GM21423 (cell line): ENCODE measurements around the gene FAM184A.
"Not testable (repeated sequence)": the region's sequence is repeated elsewhere in the genome, so short reads cannot be mapped to it uniquely, and the experiment has no call there.

Experiments
- ATAC-seq: cut with Tn5 transposase; IDR thresholded peaks from one replicate; pipeline ENCODE4 v1.9.1; 2021; ENCODE audit warnings: mild to moderate bottlenecking, moderate library complexity; ENCODE audit not compliant: unreplicated experiment

The FAM184A gene

GRCh38 chr6:119022796-119023195 is 55.7 kb downstream of the FAM184A start:
- ATAC-seq = no peak

DNA sequence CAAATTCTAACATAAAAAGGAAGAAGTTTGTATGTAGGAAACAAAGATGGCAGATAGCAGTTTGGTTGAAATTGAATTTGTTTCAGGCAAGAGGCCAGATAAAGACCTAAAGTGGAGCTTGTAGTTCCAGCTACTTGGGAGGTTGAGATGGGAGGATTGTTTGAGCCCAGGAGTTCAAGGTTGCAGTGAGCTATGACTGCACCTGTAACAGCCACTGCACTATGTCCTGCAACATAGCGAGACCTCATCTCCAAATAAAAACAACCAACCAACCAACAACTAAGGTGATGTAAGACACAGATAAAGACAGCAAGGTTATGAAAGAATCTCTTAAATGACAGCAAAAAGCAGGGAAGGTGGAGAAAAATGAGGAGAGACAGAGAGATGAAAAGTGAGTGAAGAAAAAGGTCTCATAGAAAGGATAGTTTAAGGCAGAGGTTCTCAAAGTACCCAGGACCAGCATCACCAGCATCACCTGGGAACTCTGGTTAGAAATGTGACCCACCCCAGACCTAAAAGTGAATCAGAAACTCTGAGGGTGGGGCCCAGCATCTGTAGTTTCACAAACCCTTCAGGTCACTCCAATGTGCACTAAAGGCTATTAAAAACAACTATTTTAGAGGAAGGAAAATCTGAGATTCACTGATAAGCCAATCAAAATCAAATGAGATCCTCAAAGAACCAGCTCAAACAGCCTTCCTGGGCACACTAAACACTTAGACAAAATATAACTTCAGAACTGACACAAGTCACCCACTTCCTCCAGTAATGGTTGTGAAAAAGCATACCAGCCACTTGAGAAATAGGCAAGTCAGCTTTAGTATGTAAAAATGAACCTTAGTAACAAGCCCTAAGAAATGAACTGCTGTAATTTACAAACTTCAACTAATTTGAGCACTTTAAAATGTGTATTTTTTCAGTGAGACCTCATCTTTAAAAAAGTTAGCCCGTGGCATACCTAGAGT is 57.6 kb downstream of the FAM184A start:
- ATAC-seq = no peak

DNA sequence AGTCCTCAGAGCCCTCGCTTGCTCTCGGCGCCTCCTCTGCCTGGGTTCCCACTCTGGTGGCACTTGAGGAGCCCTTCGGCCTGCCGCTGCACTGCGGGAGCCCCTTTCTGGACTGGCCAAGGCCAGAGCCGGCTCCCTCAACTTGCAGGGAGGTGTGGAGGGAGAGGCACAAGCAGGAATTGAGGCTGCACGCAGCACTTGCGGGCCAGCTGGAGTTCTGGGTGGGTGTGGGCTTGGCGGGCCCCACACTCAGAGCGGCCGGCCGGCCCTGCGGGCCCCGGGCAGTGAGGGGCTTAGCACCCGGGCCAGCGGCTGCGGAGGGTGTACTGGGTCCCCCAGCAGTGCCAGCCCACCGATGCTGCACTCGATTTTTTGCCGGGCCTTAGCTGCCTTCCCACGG is 63.3 kb downstream of the FAM184A start:
- not testable (repeated sequence) for ATAC-seq

GRCh38 chr6:119012521-119012920 is 65.9 kb downstream of the FAM184A start:
- ATAC-seq = no peak

DNA sequence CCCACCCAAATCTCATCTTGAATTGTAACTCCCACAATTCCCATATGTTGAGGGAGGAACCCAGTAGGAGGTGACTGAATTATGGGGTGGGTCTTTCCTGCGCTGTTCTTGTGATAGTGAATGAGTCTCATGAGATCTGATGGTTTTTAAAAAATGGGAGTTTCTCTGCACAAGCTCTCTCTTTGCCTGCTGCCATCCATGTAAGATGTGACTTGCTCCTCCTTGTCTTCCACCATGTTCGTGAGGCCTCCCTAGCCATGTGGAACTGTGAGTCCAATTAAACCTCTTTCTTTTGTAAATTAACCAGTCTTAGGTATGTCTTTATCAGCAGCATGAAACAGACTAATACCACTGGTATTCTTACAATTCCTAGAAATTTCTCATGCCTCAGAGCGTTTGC is 69.2 kb downstream of the FAM184A start:
- ATAC-seq = not testable (repeated sequence)

DNA sequence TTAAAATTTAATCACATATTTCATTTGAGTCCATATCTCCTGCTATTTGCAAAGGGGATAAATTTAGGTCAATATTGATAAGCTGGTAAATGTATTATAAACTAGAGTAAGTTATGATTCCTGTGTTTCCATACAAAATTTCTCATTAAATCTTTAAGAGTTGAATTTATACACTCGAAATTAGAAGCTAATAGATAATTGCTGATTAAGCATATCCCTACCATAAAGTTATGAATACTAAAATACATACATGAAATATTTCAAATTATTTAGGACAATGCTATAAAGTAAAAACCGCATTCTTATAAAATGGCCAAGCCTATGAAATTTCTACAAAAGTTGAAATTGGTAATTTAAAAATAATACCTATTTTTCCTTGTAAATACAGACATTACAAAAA is 71.5 kb downstream of the FAM184A start:
- no peak for ATAC-seq

- ATAC-seq = no peak
Measured at GRCh38 chr6:119002069-119002468, 76.4 kb downstream of the FAM184A start.

DNA sequence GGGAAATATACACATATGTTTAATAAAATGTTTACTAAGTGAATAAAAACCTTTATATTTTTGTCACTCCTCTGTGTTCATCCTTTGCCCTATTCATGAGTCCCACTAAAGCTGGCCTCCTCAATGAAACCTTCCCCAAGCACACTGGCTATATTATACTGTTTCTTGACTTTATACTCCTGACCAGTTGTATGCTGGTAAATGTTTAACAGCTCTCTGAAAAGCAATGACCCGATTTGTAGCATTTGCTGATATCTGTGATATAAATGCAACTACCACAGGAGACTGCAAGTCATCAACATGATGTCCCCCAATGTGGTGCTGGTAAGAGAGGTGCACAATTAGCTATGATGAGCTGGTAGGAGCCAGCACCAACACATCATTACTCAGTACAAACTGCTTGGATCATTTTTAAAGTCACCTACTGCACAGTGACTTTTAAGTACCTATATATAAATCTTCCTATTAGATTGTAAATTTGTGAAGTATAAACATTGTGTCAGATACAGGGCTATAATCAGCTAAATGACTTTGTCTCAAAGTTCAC is 78.9 kb downstream of the FAM184A start:
- ATAC-seq = no peak

DNA sequence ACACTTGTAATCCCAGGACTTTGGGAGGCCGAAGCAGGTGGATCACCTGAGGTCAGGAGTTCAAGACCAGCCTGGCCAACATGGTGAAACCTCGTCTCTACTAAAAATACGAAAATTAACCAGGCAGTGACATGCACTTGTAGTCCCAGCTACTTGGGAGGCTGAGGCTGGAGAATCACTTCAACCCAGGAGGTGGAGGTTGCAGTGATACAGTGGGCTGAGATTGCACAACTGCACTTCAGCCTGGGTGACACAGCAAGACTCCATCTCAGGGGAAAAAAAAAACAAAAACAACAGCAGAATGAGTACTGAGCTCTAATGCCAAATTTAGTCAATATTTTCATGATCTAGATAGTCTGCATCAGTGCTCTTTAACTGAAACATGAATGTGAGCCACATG is 81.0 kb downstream of the FAM184A start:
- ATAC-seq = not testable (repeated sequence)

- no peak for ATAC-seq
Measured at GRCh38 chr6:118996289-118996820, 82.1 kb downstream of the FAM184A start.

- no peak for ATAC-seq
Measured at GRCh38 chr6:118993803-118994251, 84.6 kb downstream of the FAM184A start.

DNA sequence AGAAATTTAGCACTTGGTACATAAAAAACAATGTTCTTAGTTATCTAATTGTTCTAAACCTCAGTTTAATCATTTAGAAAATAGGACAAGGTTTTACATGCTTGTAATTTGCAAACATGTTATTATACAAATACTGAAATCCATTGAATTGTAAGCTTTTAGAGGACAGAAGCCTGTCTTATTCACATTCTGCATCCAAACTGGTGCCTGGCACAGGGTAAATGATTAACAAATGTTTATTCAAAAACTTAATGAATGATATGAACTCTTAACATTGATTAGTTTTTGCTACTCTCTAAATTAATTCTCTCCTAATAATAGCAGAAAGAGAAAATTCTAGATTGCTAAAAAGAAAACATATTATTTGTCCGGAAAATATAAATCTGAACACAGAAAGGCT is 85.1 kb downstream of the FAM184A start:
- no peak for ATAC-seq

DNA sequence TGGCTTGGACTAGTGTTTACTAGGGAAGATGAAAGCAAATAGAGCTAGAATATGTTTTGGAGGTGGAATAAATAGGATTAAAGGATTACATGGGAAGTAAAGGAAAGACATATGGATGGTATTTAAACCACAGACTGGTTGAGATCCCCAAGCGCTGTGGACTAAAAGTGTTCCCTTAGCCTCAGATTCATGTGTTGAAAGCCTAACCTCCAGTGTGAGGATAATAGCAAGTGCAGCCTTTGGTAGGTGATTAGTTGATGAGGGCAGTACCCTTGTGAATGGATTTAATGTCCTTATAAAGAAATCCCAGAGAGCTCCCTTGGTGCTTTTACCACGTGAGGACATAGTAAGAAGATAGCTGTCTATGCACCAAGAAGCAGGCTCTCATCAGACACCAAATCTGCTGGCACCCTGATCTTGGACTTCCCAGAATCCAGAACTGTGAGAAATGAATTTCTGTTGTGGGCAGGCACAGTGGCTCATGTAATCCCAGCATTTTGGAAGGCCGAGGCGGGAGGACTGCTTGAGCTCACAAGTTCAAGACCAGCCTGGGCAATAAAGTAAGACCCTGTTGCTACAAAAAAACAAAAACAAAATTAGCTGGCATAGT is 86.2 kb downstream of the FAM184A start:
- no peak for ATAC-seq

- ATAC-seq = no peak
Measured at GRCh38 chr6:118986312-118986711, 92.2 kb downstream of the FAM184A start.

DNA sequence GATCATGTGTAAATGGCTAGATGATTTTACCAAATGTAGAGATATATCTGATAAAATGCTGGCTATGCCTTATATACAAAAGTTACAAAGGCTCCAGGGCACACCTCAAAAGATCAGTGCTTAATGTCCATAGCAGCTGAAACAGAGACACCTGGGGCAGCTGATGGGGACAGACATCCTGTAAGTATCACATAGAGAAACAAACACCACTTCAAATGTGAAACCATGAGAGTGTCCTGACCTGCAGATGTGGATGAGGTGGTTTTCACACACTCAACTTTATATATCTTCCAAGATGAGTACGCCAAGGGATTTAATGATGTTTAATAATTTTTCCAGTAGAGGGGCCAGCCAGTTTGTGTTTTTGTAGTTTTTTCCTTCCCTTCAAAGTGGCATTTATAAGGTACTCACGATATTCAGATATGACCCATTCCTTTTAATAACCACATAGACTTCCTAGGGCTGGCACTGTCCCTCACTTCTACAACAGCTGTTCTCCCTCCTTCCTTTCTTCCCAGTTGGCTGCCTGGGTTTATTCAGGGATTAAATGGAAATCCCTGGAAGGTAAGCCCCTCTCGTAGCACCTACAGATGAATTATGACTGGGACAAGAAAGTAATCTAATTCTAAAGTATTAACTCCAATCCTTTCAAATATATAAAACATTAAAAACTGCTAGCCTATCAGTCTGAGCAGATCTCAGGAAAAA is 93.2 kb downstream of the FAM184A start:
- no peak for ATAC-seq

DNA sequence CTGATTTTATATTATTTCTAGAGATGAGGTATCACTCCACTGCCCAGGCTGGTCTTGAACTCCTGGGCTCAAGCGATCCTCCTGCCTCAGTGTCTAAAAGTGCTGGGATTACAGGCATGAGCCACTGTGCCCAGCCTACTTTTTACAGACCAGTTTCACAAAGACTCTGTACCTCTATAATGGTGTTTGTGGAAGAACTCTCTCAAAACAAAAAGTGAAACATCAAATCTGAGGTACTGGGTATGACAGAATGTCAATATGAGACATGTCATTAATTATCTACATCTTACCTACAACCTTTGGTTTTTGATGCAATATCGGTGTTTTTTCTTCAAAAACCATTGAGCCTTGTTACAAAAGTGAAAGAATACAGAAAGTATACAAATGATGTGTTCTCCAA is 94.1 kb downstream of the FAM184A start:
- peak; percentile 62 for ATAC-seq

- ATAC-seq = no peak
Measured at GRCh38 chr6:118982575-118982911, 95.9 kb downstream of the FAM184A start.

GRCh38 chr6:118981884-118982574 is 96.4 kb downstream of the FAM184A start:
- no peak for ATAC-seq

GRCh38 chr6:118980063-118980462 is 98.4 kb downstream of the FAM184A start:
- ATAC-seq = no peak

GRCh38 chr6:118974790-118975189 is 103.7 kb downstream of the FAM184A start:
- no peak for ATAC-seq
